ENCODE results near the gene YTHDC2.

Gene YTHDC2

GRCh38 chr5:113607361-113607760 lies 93.9 kb downstream of the YTHDC2 start:
- no peak for DNase-seq (ENCODE audit: low read depth)
- no peak for TF ChIP-seq CTCF (IDR thresholded peaks at IDR 0.05; ENCODE audit: low read depth, low read length, missing control alignments)
- H3K4me3 ChIP-seq (ENCODE audit: low read depth, low read length) = no peak overlapping the region

DNA sequence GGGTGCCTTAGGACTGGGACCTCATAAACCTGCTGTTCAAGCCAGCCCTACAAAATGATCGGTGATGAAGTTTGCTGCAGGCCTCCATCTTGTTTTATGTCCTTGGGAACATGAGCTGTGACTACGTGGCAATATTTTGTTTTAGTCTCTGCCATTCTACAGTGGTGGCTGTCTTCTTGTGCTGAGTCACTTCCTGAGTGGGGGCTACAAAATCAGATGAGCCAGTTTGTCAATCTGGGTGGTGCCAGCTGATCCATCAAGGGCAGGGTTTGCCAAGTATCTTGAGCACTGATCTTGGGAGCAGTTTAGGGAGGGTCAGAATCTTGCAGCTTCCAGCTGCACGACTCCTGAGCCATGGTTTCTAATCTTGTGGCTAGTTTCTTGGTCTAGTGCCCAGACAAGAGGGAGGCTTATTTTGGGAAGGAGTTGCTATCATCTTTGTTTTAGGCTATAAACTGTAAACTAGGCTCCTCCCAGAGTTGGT lies 94.7 kb downstream of the YTHDC2 start:
- DNase-seq (ENCODE audit: low read depth) = no peak
- no peak for TF ChIP-seq CTCF (IDR thresholded peaks at IDR 0.05; ENCODE audit: low read depth, low read length, missing control alignments)
- H3K4me3 ChIP-seq (ENCODE audit: low read depth, low read length) = no peak overlapping the region

GRCh38 chr5:113612060-113612496 lies 98.6 kb downstream of the YTHDC2 start:
- no peak overlapping the region for H3K4me3 ChIP-seq (ENCODE audit: low read depth, low read length)
- DNase-seq (ENCODE audit: low read depth) = no peak
- TF ChIP-seq CTCF (IDR thresholded peaks at IDR 0.05; ENCODE audit: low read depth, low read length, missing control alignments) = peak; percentile 35

DNA sequence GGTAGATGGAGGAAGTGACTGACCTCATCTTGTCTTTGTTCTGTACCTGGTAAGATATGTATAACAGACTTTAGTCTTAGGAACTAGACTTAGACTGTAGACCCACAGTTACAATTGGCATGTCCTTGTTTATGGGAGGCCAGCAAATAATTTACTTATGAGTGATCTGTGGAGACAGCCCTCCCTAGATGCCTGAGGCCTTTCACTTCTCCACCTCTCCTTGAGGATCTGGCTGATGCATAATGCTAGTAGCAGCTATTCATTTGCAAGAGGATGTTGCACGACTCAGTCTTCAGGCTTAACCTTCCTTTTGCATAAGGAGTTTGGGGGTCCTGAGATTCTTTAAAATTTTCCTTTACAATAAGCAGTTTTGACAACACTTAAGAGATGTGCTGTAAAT lies 100.7 kb downstream of the YTHDC2 start:
- no peak overlapping the region for H3K4me3 ChIP-seq (ENCODE audit: low read depth, low read length)
- DNase-seq (ENCODE audit: low read depth) = no peak
- TF ChIP-seq CTCF (IDR thresholded peaks at IDR 0.05; ENCODE audit: low read depth, low read length, missing control alignments) = no peak

DNA sequence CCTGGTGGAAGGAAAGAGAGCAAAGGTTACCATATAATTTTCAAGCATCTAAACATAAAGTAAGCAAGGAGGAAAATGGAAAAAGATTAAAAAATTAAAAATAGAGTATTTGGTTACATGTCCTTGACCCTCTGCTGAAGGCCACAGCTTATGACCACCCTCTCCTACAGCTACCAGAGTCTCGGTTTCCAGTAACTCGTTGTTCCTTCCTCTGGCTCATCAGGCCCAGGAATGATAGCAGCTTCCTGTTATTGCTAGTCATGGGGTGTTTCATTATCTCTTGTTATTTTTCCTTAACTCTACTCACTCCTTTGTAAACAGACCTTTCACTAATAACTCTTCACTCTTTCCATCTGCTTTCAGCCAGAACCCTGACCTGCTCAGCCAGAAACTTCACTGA lies 102.2 kb downstream of the YTHDC2 start:
- H3K4me3 ChIP-seq (ENCODE audit: low read depth, low read length) = no peak overlapping the region
- no peak for TF ChIP-seq CTCF (IDR thresholded peaks at IDR 0.05; ENCODE audit: low read depth, low read length, missing control alignments)
- DNase-seq (ENCODE audit: low read depth) = no peak

DNA sequence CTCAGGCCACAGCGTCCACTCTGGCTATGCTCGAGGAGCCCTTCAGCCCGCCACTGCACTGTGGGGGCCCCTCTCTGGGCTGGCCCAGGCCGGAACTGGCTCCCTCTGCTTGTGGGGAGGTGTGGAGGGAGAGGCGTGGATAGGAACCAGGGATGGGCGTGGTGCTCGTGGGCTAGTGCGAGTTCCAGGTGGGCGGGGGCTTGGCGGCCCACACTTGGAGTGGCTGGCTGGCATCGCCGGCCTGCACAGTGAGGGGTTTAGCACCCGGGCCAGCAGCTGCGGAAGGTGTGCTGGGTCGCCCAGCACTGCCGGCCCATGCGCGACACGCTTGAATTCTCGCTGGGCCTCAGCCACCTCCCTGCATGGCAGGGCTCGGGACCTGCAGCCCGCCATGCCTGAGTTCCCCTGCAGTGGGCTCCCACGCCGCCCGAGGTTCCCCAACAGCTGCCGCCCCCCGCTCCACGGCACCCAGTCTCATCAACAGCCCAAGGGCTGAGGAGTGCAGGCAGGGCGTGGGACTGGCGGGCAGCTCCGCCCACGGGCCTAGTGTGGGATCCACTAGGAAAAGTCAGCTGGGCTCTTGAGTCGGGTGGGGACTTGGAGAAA lies 103.8 kb downstream of the YTHDC2 start:
- no peak for DNase-seq (ENCODE audit: low read depth)
- H3K4me3 ChIP-seq (ENCODE audit: low read depth, low read length) = no peak overlapping the region
- TF ChIP-seq CTCF (IDR thresholded peaks at IDR 0.05; ENCODE audit: low read depth, low read length, missing control alignments) = no peak

- no peak for TF ChIP-seq CTCF (IDR thresholded peaks at IDR 0.05; ENCODE audit: low read depth, low read length, missing control alignments)
- no peak overlapping the region for H3K4me3 ChIP-seq (ENCODE audit: low read depth, low read length)
- no peak for DNase-seq (ENCODE audit: low read depth)
These were observed 119.5 kb downstream of the YTHDC2 start for GRCh38 chr5:113632996-113633395.

All from GM12864 (cell line).